ENCODE data around the gene PGAP1. TPM values are rescaled to one million over a fixed set of nuclear protein-coding genes. Genes with fewer than 3 reads are reported as not detected.

PGAP1 gene
- total RNA-seq, 2 experiments from 2014 or later: 17.7 to 19.2 TPM

DNA sequence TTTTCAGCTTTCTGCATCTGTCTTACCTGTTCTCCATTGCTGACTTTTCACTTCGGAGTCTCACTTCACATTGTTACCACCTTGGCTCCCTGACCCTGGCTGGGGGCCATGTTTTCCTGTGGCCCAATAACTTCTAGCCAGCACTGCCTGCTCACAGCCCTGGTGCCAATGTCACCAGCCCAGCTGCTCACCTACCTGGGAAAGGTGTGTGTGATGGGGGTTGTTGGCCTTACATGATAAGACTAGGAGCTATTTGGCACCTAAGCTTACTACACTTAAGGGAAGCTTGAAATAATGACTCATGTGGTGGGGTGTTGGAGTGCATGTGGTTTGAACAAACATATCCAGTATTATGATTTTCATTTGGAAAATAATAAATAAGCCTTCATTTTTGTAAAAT, 37.5 kb upstream of the PGAP1 start:
- no peak overlapping the region for H3K4me3 Mint-ChIP-seq
- POLR2A ChIA-PET: interaction anchor here (0.9 kb wide), 1 partner anchor 36 kb away, joined by 3 read pairs; no protein-coding TSS in a partner anchor
- H3K36me3 Mint-ChIP-seq (ENCODE audit: low read depth): no peaks in the 10 kb centered on the region
- ATAC-seq (no peak), DNase-seq (no peak)
- H3K27ac Mint-ChIP-seq: no peak overlapping the region
- CTCF ChIA-PET: interaction anchor here (0.9 kb wide), 1 partner anchor 48 kb away, joined by 3 read pairs; no protein-coding TSS in a partner anchor
- intact Hi-C loops (cut with micrococcal nuclease): loop anchor here (5.0 kb wide), 1 partner anchor 37 kb away; the partner anchor contains the start of gene PGAP1
- no peaks in the 10 kb centered on the region for H3K27me3 Mint-ChIP-seq
- TF ChIP-seq, protein P1, sequence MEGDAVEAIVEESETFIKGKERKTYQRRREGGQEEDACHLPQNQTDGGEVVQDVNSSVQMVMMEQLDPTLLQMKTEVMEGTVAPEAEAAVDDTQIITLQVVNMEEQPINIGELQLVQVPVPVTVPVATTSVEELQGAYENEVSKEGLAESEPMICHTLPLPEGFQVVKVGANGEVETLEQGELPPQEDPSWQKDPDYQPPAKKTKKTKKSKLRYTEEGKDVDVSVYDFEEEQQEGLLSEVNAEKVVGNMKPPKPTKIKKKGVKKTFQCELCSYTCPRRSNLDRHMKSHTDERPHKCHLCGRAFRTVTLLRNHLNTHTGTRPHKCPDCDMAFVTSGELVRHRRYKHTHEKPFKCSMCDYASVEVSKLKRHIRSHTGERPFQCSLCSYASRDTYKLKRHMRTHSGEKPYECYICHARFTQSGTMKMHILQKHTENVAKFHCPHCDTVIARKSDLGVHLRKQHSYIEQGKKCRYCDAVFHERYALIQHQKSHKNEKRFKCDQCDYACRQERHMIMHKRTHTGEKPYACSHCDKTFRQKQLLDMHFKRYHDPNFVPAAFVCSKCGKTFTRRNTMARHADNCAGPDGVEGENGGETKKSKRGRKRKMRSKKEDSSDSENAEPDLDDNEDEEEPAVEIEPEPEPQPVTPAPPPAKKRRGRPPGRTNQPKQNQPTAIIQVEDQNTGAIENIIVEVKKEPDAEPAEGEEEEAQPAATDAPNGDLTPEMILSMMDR (IDR thresholded peaks at IDR 0.05): no peak
- no peaks in the 10 kb centered on the region for H3K9me3 Mint-ChIP-seq
- peaks cover 23% of the 10 kb centered on the region for H3K4me1 Mint-ChIP-seq (ENCODE audit: low read depth)

DNA sequence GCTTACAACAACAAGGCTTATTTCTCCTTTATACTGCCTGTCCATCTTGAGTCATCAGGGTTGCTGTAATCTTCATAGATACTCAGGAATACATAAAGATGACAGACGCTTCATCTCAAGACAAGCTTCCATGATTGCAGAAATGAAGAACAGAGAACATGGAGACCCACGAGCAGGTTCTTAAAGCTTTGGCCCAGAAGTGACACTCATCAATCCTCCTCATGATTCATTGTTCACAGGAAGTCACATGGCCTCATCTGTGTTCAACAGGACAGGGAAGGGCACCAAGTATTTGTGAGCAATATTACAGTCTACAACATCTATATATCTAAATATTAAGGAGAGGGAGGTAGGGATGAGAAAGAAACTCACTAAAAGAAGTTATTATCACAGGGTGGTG, 36.5 kb upstream of the PGAP1 start:
- POLR2A ChIA-PET: interaction anchor here (0.5 to 0.9 kb wide), 3 partner anchors 35 to 331 kb away, joined by 3 read pairs; no protein-coding TSS in a partner anchor
- H3K4me3 Mint-ChIP-seq: no peak overlapping the region
- peak overlapping the region; percentile 36 for H3K27ac Mint-ChIP-seq
- H3K9me3 Mint-ChIP-seq: no peaks in the 10 kb centered on the region
- CTCF ChIA-PET: no interaction called here
- TF ChIP-seq, protein P1 (IDR thresholded peaks at IDR 0.05): no peak
- DNase-seq (no peak), ATAC-seq (peak; percentile 67)
- peaks cover 23% of the 10 kb centered on the region for H3K4me1 Mint-ChIP-seq (ENCODE audit: low read depth)
- intact Hi-C loops (cut with micrococcal nuclease): loop anchor here (5.0 kb wide), 1 partner anchor 36 kb away; the partner anchor contains the start of gene PGAP1
- H3K27me3 Mint-ChIP-seq: no peaks in the 10 kb centered on the region
- no peaks in the 10 kb centered on the region for H3K36me3 Mint-ChIP-seq (ENCODE audit: low read depth)

DNA sequence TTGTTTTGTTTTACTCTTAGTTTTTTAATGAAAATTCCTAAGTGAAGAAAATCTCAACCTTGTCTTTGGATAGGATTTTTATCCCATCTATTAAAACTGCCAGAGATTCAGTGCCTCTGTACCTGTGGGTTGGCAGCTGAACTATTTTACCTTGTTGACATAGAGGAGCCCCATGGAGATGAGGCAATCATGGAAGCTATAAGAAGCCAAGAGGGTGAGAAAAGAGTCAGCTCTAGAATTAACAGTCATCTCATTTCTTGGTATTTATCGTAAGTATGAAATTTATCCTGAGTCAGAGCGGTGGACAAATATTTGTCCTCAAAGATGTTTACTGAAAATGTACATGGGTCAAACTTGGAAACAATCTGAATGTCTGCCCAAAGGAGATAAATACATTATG, 35.8 kb upstream of the PGAP1 start:
- DNase-seq: no peak
- Mint-ChIP-seq H3K27me3 (no peaks in the 10 kb centered on the region), H3K27ac (peak overlapping the region; percentile 62), H3K4me1 (ENCODE audit: low read depth) (peaks cover 23% of the 10 kb centered on the region), H3K9me3 (no peaks in the 10 kb centered on the region), H3K36me3 (ENCODE audit: low read depth) (no peaks in the 10 kb centered on the region), H3K4me3 (no peak overlapping the region)
- TF ChIP-seq, protein P1 (IDR thresholded peaks at IDR 0.05): no peak
- CTCF ChIA-PET: interaction anchor here (1.0 kb wide), 2 partner anchors 8 to 34 kb away, joined by 3 to 5 read pairs; no protein-coding TSS in a partner anchor
- POLR2A ChIA-PET: interaction anchor here (0.8 to 2.7 kb wide), 3 partner anchors 34 to 332 kb away, joined by 3 to 10 read pairs (median 3); no protein-coding TSS in a partner anchor
- intact Hi-C loops (cut with micrococcal nuclease): loop anchor here (5.0 kb wide), 1 partner anchor 35 kb away; the partner anchor contains the start of gene PGAP1
- ATAC-seq: peak; percentile 78

DNA sequence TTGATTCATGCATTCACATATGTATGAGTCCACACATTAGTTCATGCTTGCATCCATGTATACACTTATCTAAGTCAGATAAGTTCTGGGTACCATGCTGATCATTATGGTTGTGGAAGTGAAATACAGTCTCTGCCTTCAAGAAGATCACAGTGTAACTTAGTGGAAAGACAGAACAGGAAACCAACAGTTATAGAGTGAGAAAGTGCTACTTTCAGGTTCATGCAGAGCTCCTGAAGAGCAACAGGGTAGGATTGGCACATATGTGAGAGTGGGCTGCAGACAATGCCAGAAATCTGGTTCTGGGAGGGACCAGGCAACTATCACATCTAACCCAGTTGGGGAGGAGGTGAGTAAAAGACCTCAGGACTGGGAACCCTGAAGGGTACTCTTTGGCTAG, 35.4 kb upstream of the PGAP1 start:
- intact Hi-C loops (cut with micrococcal nuclease): loop anchor here (5.0 kb wide), 1 partner anchor 35 kb away; the partner anchor contains the start of gene PGAP1
- no peak overlapping the region for H3K4me3 Mint-ChIP-seq
- CTCF ChIA-PET: interaction anchor here (1.0 kb wide), 2 partner anchors 8 to 34 kb away, joined by 3 to 5 read pairs; no protein-coding TSS in a partner anchor
- TF ChIP-seq, protein P1 (IDR thresholded peaks at IDR 0.05): no peak
- peak; percentile 84 for ATAC-seq
- H3K27me3 Mint-ChIP-seq: no peaks in the 10 kb centered on the region
- H3K27ac Mint-ChIP-seq: peak overlapping the region; percentile 62
- no peaks in the 10 kb centered on the region for H3K9me3 Mint-ChIP-seq
- peaks cover 23% of the 10 kb centered on the region for H3K4me1 Mint-ChIP-seq (ENCODE audit: low read depth)
- DNase-seq: peak; percentile 16
- POLR2A ChIA-PET: interaction anchor here (0.8 to 2.7 kb wide), 2 partner anchors 34 to 57 kb away, joined by 3 to 10 read pairs; no protein-coding TSS in a partner anchor
- no peaks in the 10 kb centered on the region for H3K36me3 Mint-ChIP-seq (ENCODE audit: low read depth)

DNA sequence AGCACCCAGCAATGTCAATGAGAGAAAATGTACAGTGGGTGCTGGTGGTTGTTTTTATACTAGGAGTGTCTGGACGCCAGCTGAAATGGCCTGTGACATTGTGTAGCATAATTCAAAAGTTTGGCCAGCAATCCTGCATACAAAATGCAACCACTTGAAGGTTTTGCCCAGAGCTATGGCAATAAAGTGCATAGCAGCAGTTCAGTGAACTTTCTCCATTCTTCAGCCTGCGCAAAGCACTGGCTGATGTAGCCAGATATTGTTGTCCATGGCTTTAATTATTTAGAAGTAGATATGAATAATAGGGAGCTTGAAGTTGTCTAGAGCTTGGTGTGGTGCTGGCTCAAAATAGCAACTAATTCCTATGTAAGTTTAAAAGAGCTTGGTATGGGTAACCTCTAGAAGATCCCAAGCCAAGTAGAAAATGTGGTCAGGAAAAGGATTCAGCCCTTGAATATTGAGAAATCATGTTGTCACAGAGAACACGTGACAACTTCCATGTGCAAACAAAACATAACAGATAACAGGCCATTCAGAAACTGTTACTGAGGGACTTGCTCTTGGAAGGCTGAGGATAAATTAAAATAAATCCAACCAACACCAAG, 33.3 kb upstream of the PGAP1 start:
- ATAC-seq: no peak
- CTCF ChIA-PET: no interaction called here
- POLR2A ChIA-PET: interaction anchor here (1.2 to 2.7 kb wide), 2 partner anchors 10 to 32 kb away, joined by 4 to 10 read pairs; no protein-coding TSS in a partner anchor
- Mint-ChIP-seq H3K9me3 (no peaks in the 10 kb centered on the region), H3K4me3 (no peak overlapping the region), H3K27me3 (no peaks in the 10 kb centered on the region), H3K27ac (no peak overlapping the region), H3K4me1 (ENCODE audit: low read depth) (peaks cover 23% of the 10 kb centered on the region), H3K36me3 (ENCODE audit: low read depth) (no peaks in the 10 kb centered on the region)
- TF ChIP-seq, protein P1 (IDR thresholded peaks at IDR 0.05): no peak
- intact Hi-C loops (cut with micrococcal nuclease): loop anchor here (5.0 kb wide), 1 partner anchor 33 kb away; the partner anchor contains the start of gene PGAP1
- DNase-seq: no peak

Data from activated CD8-positive, alpha-beta T cell treated with anti-CD3 and anti-CD28 coated beads for 36 hours (primary cell).